HG03039 (cell line): ENCODE measurements around the gene INAFM1.

Source experiments
- ATAC-seq: cut with Tn5 transposase; IDR thresholded peaks from one replicate; pipeline ENCODE4 v1.9.1; 2021; ENCODE audit warnings: mild to moderate bottlenecking, moderate library complexity; ENCODE audit not compliant: unreplicated experiment

Gene INAFM1

GRCh38 chr19:47309038-47309437, 34.4 kb downstream of the INAFM1 start:
- no peak for ATAC-seq

GRCh38 chr19:47309608-47310007, 34.9 kb downstream of the INAFM1 start, which contains the start of gene C5AR1:
Gene C5AR1 (plus strand): TSS chr19:47309861. CDS start chr19:47309896, 35 bp downstream.
- ATAC-seq, result no peak

GRCh38 chr19:47310323-47310722, 35.6 kb downstream of the INAFM1 start:
- no peak for ATAC-seq

GRCh38 chr19:47310819-47311218, 36.1 kb downstream of the INAFM1 start:
- ATAC-seq, result no peak

GRCh38 chr19:47312366-47313006, 37.8 kb downstream of the INAFM1 start:
- no peak for ATAC-seq

- no peak for ATAC-seq
Observed at GRCh38 chr19:47313754-47314295, 39.1 kb downstream of the INAFM1 start.

- ATAC-seq, result no peak
Observed at GRCh38 chr19:47315125-47315821, 40.6 kb downstream of the INAFM1 start.

GRCh38 chr19:47316513-47316912, 41.8 kb downstream of the INAFM1 start:
- ATAC-seq, result no peak

GRCh38 chr19:47319923-47320871, 45.5 kb downstream of the INAFM1 start:
- no peak for ATAC-seq

GRCh38 chr19:47321630-47322029, 46.9 kb downstream of the INAFM1 start:
- no peak for ATAC-seq

- ATAC-seq, result no peak
Observed at GRCh38 chr19:47322058-47322457, 47.4 kb downstream of the INAFM1 start.

- no peak for ATAC-seq
Observed at GRCh38 chr19:47323409-47323808, 48.7 kb downstream of the INAFM1 start.

- no peak for ATAC-seq
Observed at GRCh38 chr19:47323872-47324271, 49.2 kb downstream of the INAFM1 start.

- no peak for ATAC-seq
Observed at GRCh38 chr19:47324502-47324901, 49.8 kb downstream of the INAFM1 start.
